Endothelial cell of hepatic sinusoid (primary cell): ENCODE results near the gene TYW3.
"Not testable (repeated sequence)": the region's sequence is repeated elsewhere in the genome, so short reads cannot be mapped to it uniquely, and the experiment has no call there.

Experiments
- in situ Hi-C: cut with HindIII; loops from 2 replicates; pipeline ENCODE4 v1.10.0; 2017; ENCODE audit warnings: low sequenced_read_pairs

The TYW3 gene

DNA sequence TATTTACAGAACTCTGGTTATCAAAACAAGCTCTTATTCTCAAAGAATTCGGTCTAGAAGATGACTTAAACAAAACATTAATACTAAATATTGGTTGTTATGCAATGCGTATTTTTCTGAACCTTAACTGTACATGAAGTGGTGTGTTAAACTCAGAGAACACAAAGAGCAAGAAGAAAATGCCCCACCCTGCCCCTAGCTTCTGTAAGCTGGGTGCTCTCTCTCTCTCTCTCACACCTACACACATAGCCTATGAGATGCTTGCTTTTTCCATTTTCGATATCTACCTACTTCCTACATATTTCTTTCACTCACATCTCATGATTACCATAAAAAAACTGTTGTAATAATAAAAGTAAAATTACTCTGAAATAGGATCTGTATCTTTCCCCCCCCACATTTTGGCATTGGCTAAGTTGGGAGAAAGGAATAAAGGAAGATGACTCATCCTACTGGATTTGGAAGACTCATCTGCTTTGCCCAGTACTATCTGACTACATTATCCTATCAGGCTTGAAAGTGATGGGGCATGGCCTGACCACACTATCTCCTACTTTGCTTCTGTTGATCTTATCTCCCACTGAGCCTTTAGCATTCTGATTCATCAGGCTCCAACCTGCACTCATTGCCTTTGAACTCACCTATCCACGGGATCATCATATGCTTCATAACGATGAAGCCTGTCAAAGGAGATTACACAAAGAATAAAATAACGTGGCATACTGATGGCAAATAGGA lies 3.0 kb upstream of the TYW3 start:
- in situ Hi-C loops, result no loop called here

DNA sequence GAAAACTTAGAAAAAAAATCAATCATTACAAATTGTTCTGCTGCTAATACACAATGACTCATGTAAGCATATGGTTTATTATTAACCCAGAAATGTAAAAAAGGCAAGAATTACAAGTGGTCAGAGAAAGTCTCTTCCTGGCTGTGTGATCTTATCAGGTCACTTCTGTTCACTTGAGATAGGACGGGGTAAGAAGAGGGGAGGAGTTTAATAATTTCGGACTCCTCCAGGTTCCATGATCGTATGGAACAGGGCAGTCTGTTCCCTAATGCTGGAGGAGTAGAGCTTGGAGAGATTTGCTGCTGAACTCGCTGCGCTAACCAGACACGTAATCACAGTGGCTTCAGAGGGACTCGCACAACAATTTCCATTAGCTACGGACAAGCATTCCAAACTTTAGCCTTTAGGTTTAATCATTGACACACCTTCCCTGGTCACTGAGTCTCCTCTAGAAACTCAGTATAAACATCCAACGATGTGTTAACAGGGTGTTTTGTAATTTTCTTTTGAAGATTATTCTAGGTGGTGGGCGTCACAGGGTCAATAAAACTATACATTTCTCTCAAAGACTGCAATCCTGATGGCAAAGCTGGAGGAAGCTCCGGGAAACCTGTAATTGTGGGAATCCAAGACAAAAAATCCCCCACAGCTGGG lies 1.4 kb upstream of the TYW3 start:
- in situ Hi-C loops, result no loop called here

DNA sequence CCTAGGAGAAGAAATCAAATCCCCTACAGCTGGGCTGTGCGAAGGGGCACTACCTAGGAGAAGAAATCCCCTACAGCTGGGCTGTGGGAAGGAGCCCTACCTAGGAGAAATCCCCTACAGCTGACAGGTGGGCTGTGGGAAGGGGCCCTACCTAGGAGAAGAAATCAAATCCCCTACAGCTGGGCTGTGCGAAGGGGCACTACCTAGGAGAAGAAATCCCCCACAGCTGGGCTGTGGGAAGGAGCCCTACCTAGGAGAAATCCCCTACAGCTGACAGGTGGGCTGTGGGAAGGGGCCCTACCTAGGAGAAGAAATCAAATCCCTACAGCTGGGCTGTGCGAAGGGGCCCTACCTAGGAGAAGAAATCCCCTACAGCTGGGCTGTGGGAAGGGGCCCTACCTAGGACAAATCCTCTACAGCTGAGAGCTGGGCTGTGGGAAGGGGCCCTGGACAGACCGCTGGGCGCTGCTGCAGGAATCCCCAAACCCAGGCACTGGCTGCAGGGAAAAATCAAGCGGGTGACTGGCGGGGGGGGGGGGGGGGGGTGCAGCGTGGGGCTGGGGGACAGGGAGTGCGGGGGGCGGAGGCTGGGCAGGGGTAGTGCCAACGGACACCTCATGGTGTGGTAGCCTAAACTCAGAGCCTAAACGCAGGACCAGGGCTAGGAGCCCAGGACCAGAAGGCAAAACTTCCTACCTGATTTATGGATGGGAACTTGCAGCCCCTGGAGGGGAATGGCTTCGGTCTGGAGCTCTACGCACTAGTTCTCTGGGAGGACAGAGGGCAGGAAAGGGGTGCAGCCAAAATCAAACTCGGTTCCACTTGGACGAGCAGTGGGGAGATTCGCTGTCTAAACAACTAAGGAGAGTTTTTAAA lies 643 bp upstream of the TYW3 start:
- in situ Hi-C loops, result not testable (repeated sequence)

DNA sequence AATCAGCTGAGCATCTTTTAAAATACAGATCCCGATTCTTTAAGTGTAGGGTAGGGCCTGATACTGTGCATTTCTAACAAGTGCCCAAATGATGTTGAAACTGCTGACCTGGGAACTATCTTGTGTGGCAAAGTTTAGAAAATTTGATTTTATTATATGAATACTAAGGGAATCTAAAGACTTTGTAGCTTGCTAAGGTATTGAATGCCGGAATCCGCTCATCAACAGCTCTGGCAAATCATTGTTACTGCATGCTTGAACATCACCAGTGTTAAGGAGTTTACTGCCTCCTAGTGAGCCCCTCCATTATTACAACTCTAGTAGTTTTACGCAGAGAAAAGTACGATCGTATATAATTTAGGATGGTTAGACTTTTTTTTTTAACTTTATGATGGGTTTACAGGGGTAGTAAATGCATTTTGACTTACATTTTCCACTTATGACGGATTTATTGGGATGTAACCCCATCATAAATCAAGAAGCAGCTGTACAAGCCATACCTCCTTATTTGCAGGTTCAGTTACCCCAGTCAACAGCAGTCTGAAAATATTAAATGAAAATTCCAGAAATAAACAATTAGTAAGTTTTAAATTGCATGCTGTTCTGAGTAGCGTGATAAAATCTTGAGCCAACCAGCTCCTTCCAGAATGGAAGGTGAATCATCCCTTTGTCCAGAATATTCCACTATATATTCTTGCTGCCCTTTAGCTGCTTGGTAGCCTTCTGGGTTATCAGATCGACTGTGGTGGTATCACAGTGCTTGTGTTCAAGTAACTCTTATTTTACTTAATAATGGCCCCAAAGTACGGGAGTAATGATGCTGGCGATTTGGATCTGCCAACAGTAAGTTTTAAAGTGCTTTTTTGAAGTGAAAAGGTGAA lies 892 bp downstream of the TYW3 start:
- in situ Hi-C loops, result no loop called here

DNA sequence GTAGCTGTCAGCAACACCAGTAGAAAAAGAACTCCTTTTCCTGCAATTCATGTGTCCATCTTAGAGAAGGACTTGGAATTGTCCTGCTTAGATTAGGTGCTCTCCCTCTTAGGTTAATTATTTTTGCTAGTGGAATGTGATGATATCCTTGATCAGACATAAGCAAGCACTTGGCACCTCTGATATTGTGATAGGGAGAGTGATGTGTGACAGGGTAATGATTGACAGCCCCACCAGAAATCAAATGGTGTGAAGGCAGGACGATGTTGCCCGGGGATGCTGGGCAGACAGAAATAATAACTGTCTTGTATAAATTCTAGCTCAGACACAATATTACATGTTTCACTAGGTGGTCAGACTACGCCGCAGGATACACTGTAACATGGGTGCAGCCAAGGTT lies 4.4 kb downstream of the TYW3 start:
- in situ Hi-C loops, result no loop called here

DNA sequence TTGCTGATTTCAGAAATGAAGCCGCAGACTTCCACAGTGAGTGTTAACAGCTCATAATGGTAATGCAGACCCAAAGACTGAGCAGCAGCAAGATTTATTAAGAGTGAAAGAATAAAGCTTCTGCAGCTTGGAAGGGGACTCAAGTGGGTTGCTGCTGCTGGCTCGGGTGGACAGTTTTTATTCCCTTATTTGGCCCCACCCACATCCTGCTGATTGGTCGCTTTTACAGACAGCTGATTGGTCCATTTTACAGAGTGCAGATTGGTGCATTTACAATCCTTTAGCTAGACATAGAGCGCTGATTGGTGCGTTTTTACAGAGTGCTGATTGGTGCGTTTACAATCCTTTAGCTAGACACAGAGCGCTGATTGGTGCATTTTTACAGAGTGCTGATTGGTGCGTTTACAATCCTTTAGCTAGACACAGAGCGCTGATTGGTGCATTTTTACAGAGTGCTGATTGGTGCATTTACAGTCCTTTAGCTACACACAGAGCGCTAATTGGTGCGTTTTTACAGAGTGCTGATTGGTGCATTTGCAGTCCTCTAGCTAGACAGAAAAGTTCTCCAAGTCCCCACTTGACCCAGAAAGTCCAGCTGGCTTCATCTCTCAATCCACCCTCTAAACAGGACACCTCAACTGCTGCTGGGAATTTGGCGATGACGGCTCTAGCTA lies 7.5 kb downstream of the TYW3 start:
- in situ Hi-C loops, result not testable (repeated sequence)

DNA sequence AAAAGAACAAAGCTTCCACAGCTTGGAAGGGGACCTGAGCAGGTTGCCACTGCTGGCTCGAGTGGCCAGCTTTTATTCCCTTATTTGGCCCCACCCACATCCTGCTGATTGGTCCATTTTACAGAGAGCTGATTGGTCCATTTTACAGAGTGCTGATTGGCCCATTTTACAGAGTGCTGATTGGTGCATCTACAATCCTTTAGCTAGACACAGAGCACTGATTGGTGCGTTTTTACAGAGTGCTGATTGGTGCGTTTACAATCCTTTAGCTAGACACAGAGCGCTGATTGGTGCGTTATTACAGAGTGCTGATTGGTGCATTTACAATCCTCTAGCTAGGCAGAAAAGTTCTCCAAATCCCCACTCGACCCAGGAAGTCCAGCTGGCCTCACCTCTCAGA lies 12.3 kb downstream of the TYW3 start:
- in situ Hi-C loops, result not testable (repeated sequence)

DNA sequence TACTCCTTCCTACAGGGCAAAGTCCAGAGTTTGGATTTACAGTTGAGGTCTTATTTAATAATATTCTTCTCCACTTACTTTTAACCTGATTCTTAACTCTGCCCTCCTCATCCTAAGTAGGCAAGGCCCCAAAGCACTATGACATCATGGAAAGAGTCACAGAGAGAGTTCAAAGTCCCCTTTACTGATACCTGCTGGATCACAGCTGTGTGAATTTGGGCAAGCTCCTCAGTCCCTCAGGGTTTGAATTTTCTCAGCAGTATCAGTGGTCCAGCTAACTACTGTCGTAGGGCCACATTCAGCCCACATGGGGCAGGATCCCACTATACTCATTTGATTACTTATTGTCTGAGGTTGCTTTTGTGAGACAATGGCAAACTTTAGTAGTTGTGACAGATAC lies 16.0 kb downstream of the TYW3 start:
- in situ Hi-C loops, result no loop called here

DNA sequence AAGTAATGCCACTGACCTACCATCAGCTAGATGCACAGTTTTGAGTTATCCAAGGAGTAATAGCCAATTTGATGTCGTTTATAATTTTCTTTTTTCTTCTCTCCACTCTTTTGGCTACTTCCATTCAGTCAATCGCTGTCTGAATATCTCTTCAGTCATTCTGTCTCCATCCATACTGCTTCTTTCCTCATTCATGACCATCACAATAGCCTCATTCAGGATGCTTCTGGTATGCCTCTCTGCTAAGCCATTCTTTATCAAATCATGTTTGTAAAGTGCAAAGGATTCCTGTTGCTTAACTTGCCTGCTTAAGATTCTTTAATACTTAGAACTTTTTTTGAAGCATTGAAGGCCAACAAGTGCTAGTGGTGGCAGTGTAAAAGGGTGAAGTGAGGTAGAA lies 20.2 kb downstream of the TYW3 start:
- in situ Hi-C loops, result no loop called here

DNA sequence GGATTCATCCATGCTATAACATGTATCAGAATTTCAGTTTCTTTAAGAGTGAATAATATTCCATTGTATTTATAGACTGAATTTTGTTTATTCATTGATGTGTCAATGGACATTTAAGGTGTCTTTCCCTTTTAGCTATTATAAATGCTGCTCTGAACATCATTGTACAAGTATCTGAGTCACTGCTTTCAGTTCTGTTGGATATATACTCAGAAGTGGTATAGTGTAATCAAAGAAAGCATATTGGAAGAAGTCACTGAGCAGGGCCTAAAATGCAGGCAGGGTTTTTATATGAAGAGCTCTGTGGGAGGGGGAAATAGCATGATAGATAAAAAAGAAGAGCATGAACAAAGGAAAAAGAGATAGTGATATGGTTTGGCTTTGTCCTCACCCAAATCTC lies 22.5 kb downstream of the TYW3 start:
- in situ Hi-C loops, result no loop called here

DNA sequence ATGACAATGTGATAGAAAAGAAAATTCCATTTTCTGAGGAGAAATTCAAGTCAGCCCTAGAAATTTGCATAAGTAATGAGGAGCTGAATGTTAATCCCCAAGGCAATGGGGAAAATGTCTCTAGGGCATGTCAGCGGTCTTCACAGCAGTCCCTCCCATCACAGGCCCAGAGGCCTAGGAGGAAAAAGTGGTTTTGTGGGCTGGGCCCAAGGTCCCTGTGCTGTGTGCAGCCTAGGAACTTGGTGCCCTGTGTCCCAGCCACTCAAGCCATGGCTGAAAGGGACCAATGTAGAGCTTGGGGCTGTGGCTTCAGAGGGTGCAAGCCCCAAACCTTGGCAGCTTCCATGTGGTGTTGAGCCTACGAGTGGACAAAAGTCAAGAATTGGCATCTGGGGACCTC lies 23.7 kb downstream of the TYW3 start:
- in situ Hi-C loops, result not testable (repeated sequence)

DNA sequence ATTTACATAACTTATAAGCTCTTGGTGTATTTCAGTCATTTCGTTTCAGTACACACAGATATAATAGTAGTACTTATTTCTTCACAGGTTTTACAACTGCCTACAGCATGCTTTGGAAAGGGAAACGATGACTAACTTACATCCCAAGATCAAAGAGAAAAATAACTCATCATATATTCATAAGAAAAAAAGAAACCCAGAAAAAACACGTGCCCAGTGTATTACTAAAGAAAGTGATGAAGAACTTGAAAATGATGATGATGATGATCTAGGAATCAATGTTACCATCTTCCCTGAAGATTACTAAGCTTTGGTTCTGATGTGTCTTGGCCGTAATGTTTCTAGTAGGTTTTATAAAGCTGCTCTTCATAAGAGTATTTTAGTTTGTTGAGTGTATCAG lies 30.9 kb downstream of the TYW3 start:
- in situ Hi-C loops, result no loop called here

DNA sequence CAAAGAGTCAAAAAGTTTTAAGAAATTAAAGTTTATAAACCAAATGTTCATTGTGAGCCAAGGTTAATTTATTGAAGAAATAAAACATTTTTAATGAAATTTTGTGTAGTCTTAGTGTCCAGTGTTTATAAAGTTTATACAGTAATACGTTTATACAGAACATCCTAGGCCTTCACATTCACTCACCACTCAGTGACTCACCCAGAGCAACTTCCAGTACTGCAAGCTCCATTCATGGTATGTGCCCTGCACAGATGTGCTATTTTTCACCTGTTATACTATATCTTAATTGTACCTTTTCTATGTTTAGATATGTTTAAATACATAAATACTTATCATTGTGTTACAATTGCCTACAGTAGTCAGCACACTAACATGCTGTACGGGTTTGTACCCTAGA lies 33.6 kb downstream of the TYW3 start:
- in situ Hi-C loops, result no loop called here

DNA sequence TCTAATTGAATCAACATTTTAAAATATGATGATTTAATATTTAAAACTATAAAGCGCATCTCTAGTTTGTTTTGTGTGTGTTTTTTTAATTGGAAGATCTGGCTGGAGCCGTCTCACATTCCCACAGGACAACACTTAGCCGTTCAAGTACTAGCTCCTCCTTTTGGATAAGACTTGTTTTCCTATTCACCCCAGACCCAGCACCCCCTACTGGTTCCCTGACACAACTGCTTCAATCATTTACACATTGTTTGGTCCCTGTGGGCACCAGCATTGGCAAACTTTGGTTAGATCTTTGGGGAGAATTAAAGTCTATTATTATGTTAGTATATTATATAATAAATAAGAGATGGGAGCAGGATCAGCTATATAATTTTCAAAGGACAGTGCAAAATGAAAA lies 34.5 kb downstream of the TYW3 start:
- in situ Hi-C loops, result no loop called here

DNA sequence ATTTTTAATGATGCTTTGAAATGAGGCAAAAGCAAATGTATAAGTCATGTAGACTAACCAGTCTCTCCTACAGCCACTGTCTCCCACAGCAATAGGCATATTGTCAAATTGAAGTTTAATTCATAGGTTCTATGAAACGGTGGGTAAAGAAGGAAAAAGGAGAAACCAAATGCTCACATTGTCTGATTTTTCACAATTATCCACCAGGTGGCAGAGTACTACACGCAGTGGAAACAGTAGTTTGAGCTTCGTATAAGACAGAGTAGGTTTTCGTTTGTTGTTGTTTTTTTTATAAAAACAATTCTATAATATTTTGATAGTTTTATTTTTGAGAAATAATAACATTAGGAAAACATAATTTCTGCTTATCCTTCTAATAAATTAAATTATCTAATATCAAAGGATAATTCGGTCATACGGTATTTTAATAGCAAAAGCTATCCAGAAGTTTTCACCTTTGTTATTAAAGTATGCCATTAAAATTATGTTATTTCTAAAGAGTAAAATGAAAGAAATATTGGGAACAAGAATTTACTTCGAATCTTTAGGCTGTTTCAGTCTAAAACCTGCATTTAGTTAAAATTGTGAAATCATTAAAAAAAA lies 39.1 kb downstream of the TYW3 start:
- in situ Hi-C loops, result no loop called here

DNA sequence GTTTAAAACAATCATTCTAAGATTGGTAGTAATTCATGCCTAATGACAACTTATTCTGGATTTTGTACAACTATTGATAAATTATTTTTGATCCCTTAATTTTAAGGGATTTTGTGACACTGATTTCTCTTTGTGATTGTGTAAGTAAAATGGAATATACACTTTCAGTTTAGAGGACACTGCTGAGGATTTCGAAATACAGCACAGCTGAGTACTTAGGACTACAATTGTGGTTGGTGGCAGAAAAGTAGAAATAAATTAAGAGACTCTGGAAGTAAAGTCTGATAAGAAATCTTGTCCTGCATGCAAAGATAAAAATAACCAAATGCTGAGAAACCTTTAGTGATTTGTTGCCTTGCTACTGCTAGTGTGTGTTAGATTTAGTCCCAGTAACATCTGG lies 40.0 kb downstream of the TYW3 start:
- in situ Hi-C loops, result no loop called here

DNA sequence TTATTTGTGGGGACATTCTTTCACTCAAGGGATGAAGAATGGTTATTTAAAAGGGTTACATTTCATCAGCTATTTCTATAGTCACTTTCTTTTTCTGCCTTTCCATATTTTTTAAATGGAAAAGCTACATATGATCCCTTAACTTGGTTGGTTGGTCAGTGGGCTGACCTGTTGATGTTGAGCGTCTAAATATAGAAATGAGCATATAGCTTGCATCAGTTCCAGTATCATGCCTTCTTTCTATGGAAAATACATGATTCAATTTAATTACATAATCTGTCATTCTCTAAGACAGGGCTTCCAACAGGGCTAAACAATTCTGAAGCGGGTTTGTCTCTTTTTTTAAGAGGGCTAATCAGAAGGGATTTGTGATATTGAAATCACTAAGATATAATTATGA lies 40.6 kb downstream of the TYW3 start:
- in situ Hi-C loops, result no loop called here

DNA sequence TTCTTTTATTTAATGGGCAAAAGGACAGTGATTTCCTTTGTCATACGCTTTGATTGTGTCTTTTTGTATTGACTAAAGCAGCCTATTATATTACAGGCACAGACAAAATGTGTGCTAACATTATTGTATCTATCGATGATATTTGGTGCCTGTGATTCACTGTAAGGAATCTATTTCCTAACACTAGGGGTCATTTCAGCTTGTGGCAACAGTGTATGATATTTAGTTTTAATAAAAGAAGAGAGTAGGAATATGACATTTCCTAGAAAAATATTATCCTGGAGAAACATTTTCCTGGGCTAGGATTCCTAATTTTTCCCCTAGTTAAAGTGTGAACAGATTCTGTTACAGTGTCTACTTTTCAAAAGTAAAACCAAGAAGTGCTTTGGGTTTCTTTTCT lies 42.8 kb downstream of the TYW3 start:
- in situ Hi-C loops, result no loop called here

DNA sequence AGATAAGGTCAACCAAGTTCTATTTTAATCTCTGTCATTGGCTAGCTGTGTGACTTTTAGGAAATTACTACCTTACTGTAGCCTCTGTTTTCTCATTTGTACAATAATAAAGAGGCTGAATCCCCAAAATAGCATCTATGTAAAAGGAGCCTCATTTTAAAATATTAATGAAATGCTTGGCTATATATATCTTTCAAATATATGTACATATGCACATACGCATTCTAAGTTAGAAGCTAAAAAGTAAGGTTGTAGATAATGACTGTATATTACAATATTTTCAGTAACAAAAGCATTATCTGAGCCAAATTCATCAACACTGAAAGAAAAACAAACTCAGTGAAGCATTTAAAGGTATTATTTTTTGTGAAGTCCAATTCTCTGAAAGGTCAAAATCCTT lies 44.6 kb downstream of the TYW3 start:
- in situ Hi-C loops, result no loop called here

DNA sequence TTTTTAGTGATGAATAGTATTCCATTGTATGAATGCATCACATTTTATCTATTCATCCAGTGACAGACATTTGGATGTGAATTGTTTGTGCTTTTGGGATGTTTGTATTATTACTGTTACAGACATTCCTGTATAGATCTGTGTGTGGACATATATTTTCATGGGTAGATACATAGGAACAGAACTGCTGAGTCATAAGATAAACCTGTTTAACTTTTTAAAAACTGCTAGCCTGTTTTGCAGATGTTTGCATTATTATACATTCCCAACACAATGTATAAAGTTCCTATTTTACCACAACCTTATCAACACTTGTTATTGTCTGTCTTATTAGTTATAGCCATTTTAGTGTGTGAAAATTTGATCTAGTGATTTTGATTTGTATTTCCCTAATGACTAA lies 46.8 kb downstream of the TYW3 start:
- in situ Hi-C loops, result loop anchor here (10.0 kb wide), 1 partner anchor 415 kb away; no protein-coding TSS in a partner anchor
